HG03558 (cell line): ENCODE results near the gene CD3G.
"Not testable (repeated sequence)": the region's sequence is repeated elsewhere in the genome, so short reads cannot be mapped to it uniquely, and the experiment has no call there.

Source experiments
- ATAC-seq: cut with Tn5 transposase; IDR thresholded peaks from one replicate; pipeline ENCODE4 v1.9.1; 2021; ENCODE audit warnings: moderate number of reproducible peaks; ENCODE audit not compliant: unreplicated experiment; ENCODE audit errors: extremely low read depth

The CD3G gene

GRCh38 chr11:118343981-118344515 is at the start of gene CD3G:
Gene CD3G, plus strand, starts transcription at chr11:118344344. Its CDS starts 80 bp downstream, at chr11:118344424.
- no peak for ATAC-seq

GRCh38 chr11:118295199-118295598 is 48.9 kb upstream of the CD3G start:
- no peak for ATAC-seq

- ATAC-seq, result no peak
These were observed 48.2 kb upstream of the CD3G start for GRCh38 chr11:118295815-118296454.

GRCh38 chr11:118301600-118302195 is 42.4 kb upstream of the CD3G start:
- no peak for ATAC-seq

GRCh38 chr11:118304227-118304567 is 39.9 kb upstream of the CD3G start:
- ATAC-seq, result no peak

GRCh38 chr11:118304568-118305248 is 39.4 kb upstream of the CD3G start, which contains the start of gene CD3E:
Gene CD3E, plus strand, starts transcription at chr11:118304730. Its CDS starts 223 bp downstream, at chr11:118304953.
- no peak for ATAC-seq

GRCh38 chr11:118305726-118306125 is 38.4 kb upstream of the CD3G start:
- ATAC-seq, result no peak

GRCh38 chr11:118306556-118306955 is 37.6 kb upstream of the CD3G start:
- no peak for ATAC-seq

- not testable (repeated sequence) for ATAC-seq
These were observed 35.1 kb upstream of the CD3G start for GRCh38 chr11:118308995-118309528.

- ATAC-seq, result no peak
These were observed 33.9 kb upstream of the CD3G start for GRCh38 chr11:118310271-118310670.

- ATAC-seq, result no peak
These were observed 33.2 kb upstream of the CD3G start for GRCh38 chr11:118310781-118311485.

- ATAC-seq, result no peak
These were observed 32.6 kb upstream of the CD3G start for GRCh38 chr11:118311518-118311917.

GRCh38 chr11:118312328-118312727 is 31.8 kb upstream of the CD3G start:
- ATAC-seq, result no peak

- ATAC-seq, result no peak
These were observed 30.9 kb upstream of the CD3G start for GRCh38 chr11:118313242-118313641.

- ATAC-seq, result no peak
These were observed 29.1 kb upstream of the CD3G start for GRCh38 chr11:118314988-118315411.

GRCh38 chr11:118318124-118318523 is 26.0 kb upstream of the CD3G start:
- no peak for ATAC-seq

- no peak for ATAC-seq
These were observed 25.4 kb upstream of the CD3G start for GRCh38 chr11:118318581-118319336.

GRCh38 chr11:118319337-118319707 is 24.8 kb upstream of the CD3G start:
- ATAC-seq, result no peak

- no peak for ATAC-seq
These were observed 23.6 kb upstream of the CD3G start for GRCh38 chr11:118320515-118320914.
